GM10248 (cell line): ENCODE results near the gene GALNT9.

Experiments used
- CTCF ChIA-PET: fragments of 300-600 bp; sonication (Branson Sonifier 250); formaldehyde crosslinking; extraction: SDS; loops from one replicate; lab custom pipeline; 2021; ENCODE audit warnings: antibody characterized with exemption; lab: Yijun Ruan, JAX
- POLR2A ChIA-PET: fragments of 350-650 bp; sonication (Branson Sonifier 250); formaldehyde crosslinking; extraction: SDS; loops from one replicate; lab custom pipeline; 2020; ENCODE audit warnings: antibody characterized with exemption; lab: Yijun Ruan, JAX
- DNase-seq: peaks from one replicate; pipeline ENCODE4 v3.0.0; 2012; ENCODE audit errors: extremely low spot score
- CTCF ChIP-seq: IDR thresholded peaks from 2 replicates; pipeline ENCODE4 v1.5.1; 2012; ENCODE audit warnings: mild to moderate bottlenecking, low read depth; ENCODE audit errors: extremely low read depth, missing control alignments, control extremely low read depth

GALNT9 gene

GRCh38 chr12:132238488-132238854 is 90.9 kb downstream of the GALNT9 start:
- CTCF ChIA-PET, result no interaction called here
- TF ChIP-seq CTCF, result no peak

GRCh38 chr12:132237772-132238487 is 91.5 kb downstream of the GALNT9 start:
- TF ChIP-seq CTCF, result no peak
- ChIA-PET POLR2A (no interaction called here), CTCF (no interaction called here)
- DNase-seq, result no peak

More at GRCh38 chr12:132238488-132238854, 90.9 kb downstream of the GALNT9 start:
- DNase-seq, result no peak
- POLR2A ChIA-PET, result no interaction called here

- TF ChIP-seq CTCF, result no peak
- DNase-seq, result no peak
- ChIA-PET CTCF (no interaction called here), POLR2A (no interaction called here)
These were observed 92.2 kb downstream of the GALNT9 start for GRCh38 chr12:132236930-132237771.

- ChIA-PET CTCF (no interaction called here), POLR2A (no interaction called here)
- no peak for DNase-seq
- no peak for TF ChIP-seq CTCF
These were observed 93.1 kb downstream of the GALNT9 start for GRCh38 chr12:132236129-132236929.

GRCh38 chr12:132235116-132235820 is 94.1 kb downstream of the GALNT9 start:
- TF ChIP-seq CTCF, result no peak
- DNase-seq, result no peak
- ChIA-PET CTCF (no interaction called here), POLR2A (no interaction called here)

- no peak for DNase-seq
- no peak for TF ChIP-seq CTCF
- ChIA-PET POLR2A (no interaction called here), CTCF (no interaction called here)
These were observed 99.0 kb downstream of the GALNT9 start for GRCh38 chr12:132230381-132230780.
